Mammary epithelial cell (primary cell): Measurements from ENCODE around the gene PAPPA2.

Experiments used
- EZH2 ChIP-seq: IDR thresholded peaks from 2 replicates; pipeline ENCODE4 v1.6.1; 2012; ENCODE audit warnings: low read length, inconsistent platforms, borderline replicate concordance
- TF ChIP-seq, protein P1 (sequence below), 2 donors: IDR thresholded peaks in 1 of 2; conservative IDR thresholded peaks in 1 of 2; 2 replicates each; pipeline ENCODE4 v1.5.1; 2011 to 2012; ENCODE audit warnings: inconsistent platforms in 2 of 2, low read length in 2 of 2, mild to moderate bottlenecking in 2 of 2, control low read depth in 1 of 2, low read depth in 1 of 2; ENCODE audit not compliant: insufficient read depth in 1 of 2; ENCODE audit errors: extremely low read depth in 1 of 2

DNA sequence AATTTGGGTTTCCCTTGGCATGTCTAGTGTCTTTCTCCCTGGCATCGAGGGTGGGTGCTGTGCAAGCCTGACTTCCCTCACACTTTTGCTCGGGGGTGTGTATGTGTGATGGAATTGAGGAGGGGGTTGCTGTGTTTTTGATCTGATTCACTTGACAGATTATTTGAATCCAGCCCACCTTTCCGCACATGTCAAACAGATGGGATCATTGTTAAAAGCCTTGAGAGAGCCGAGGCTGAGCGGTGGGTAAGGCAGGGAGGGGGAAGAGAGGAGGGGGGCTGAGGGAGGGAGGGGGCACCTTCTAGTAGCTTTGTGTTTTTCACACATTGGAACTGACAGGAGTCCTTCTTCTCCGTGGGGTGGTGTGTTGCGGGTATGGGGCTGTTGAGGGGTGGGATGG is 90.0 kb downstream of the PAPPA2 start:
- TF ChIP-seq, protein P1, sequence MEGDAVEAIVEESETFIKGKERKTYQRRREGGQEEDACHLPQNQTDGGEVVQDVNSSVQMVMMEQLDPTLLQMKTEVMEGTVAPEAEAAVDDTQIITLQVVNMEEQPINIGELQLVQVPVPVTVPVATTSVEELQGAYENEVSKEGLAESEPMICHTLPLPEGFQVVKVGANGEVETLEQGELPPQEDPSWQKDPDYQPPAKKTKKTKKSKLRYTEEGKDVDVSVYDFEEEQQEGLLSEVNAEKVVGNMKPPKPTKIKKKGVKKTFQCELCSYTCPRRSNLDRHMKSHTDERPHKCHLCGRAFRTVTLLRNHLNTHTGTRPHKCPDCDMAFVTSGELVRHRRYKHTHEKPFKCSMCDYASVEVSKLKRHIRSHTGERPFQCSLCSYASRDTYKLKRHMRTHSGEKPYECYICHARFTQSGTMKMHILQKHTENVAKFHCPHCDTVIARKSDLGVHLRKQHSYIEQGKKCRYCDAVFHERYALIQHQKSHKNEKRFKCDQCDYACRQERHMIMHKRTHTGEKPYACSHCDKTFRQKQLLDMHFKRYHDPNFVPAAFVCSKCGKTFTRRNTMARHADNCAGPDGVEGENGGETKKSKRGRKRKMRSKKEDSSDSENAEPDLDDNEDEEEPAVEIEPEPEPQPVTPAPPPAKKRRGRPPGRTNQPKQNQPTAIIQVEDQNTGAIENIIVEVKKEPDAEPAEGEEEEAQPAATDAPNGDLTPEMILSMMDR (conservative IDR thresholded peaks at IDR 0.05 in 1 of 2, IDR thresholded peaks at IDR 0.05 in 1 of 2; ENCODE audit: extremely low read depth in 1 of 2, insufficient read depth in 1 of 2, low read depth in 1 of 2, low read length in 2 of 2): no peak
- TF ChIP-seq EZH2: no peak
